ENCODE results near the gene RIOX2.

GRCh38 chr3:97930018-97930417 lies 42.2 kb downstream of the RIOX2 start:
- no peak for TF ChIP-seq CTCF (IDR thresholded peaks at IDR 0.05; ENCODE audit: low read length)
- no peak for TF ChIP-seq EZH2 (optimal IDR thresholded peaks at IDR 0.05; ENCODE audit: low read depth, low read length)
